K562 (cell line): Measurements from ENCODE around the gene PGPEP1. TPM values are rescaled to one million over a fixed set of nuclear protein-coding genes. Genes with fewer than 3 reads are reported as not detected.

Source experiments
- ARID3B ChIP-seq: fragments of 250-450 bp; sonication (Bioruptor Pico); IDR thresholded peaks from 2 replicates; pipeline ENCODE4 v1.4.0; 2020; ENCODE audit warnings: borderline replicate concordance
- BRF2 ChIP-seq: IDR thresholded peaks from 3 replicates; pipeline ENCODE4 v1.6.1; 2011; ENCODE audit warnings: borderline replicate concordance, mild to moderate bottlenecking; ENCODE audit not compliant: insufficient read length, insufficient read depth
- DLX4 ChIP-seq: fragments of 250-450 bp; sonication (Bioruptor Pico); IDR thresholded peaks from 2 replicates; pipeline ENCODE4 v1.6.1; 2021; ENCODE audit warnings: mild to moderate bottlenecking
- ESRRA ChIP-seq: fragments of 450-650 bp; IDR thresholded peaks from 2 replicates; pipeline ENCODE4 v1.6.1; 2014; ENCODE audit warnings: low read depth, mild to moderate bottlenecking, moderate library complexity, borderline replicate concordance
- FOXP1 ChIP-seq: sonication (generic); formaldehyde crosslinking; IDR thresholded peaks from 2 replicates; pipeline ENCODE4 v1.8.0; 2022; ENCODE audit warnings: mild to moderate bottlenecking, missing genetic modification reagents
- GABPB1 ChIP-seq: sonication (generic); formaldehyde crosslinking; IDR thresholded peaks from 2 replicates; pipeline ENCODE4 v1.8.0; 2022; ENCODE audit warnings: mild to moderate bottlenecking, missing genetic modification reagents
- GTF2F1 ChIP-seq: IDR thresholded peaks from 2 replicates; pipeline ENCODE4 v1.6.1; 2011; ENCODE audit warnings: low read depth, low read length, improper control_type of control experiment
- HNRNPL ChIP-seq: fragments of 200-400 bp; formaldehyde crosslinking; IDR thresholded peaks from 2 replicates; pipeline ENCODE4 v1.6.1; 2017; ENCODE audit warnings: low read depth, mild to moderate bottlenecking, low read length
- KAT8 ChIP-seq: fragments of 450-650 bp; IDR thresholded peaks from 2 replicates; pipeline ENCODE4 v1.6.1; 2016; ENCODE audit warnings: low read depth, mild to moderate bottlenecking
- L3MBTL2 ChIP-seq: fragments of 450-650 bp; IDR thresholded peaks from 2 replicates; pipeline ENCODE4 v1.6.1; 2016; ENCODE audit warnings: mild to moderate bottlenecking, moderate library complexity
- NFATC3 ChIP-seq: fragments of 450-650 bp; IDR thresholded peaks from 2 replicates; pipeline ENCODE4 v1.6.1; 2017; ENCODE audit warnings: mild to moderate bottlenecking
- NR0B1 ChIP-seq: fragments of 450-650 bp; IDR thresholded peaks from one replicate; pipeline ENCODE4 v1.6.1; 2018; ENCODE audit warnings: mild to moderate bottlenecking, moderate library complexity; ENCODE audit not compliant: partially characterized antibody
- POLR2B ChIP-seq: fragments of 450-650 bp; IDR thresholded peaks from 2 replicates; pipeline ENCODE4 v1.6.1; 2018; ENCODE audit warnings: low read depth; ENCODE audit not compliant: partially characterized antibody
- RBBP5 ChIP-seq: fragments of 200-600 bp; sonication (generic); IDR thresholded peaks from 2 replicates; pipeline ENCODE4 v1.6.1; 2012; ENCODE audit warnings: borderline replicate concordance, mild to moderate bottlenecking, low read length, control low read depth, inconsistent platforms; ENCODE audit not compliant: insufficient read depth, poor library complexity, severe bottlenecking
- SLC30A9 ChIP-seq: fragments of 250-450 bp; sonication (Bioruptor Pico); IDR thresholded peaks from 2 replicates; pipeline ENCODE4 v1.8.0; 2022; ENCODE audit warnings: mild to moderate bottlenecking, moderate library complexity
- THAP12 ChIP-seq: fragments of 250-450 bp; sonication (Bioruptor Pico); IDR thresholded peaks from 2 replicates; pipeline ENCODE4 v1.9.0; 2021; ENCODE audit warnings: mild to moderate bottlenecking, inconsistent platforms
- THAP7 ChIP-seq: fragments of 250-450 bp; sonication (Bioruptor Pico); IDR thresholded peaks from 2 replicates; pipeline ENCODE4 v1.5.0; 2021
- ZNF347 ChIP-seq: fragments of 450-650 bp; formaldehyde crosslinking; IDR thresholded peaks from 2 replicates; pipeline ENCODE4 v1.4.0; 2020; ENCODE audit warnings: low read depth, mild to moderate bottlenecking, moderate library complexity
- ZNF436 ChIP-seq: fragments of 250-450, 450-650 bp; sonication (Bioruptor Pico); formaldehyde crosslinking; IDR thresholded peaks from 2 replicates; pipeline ENCODE4 v1.7.0; 2020; ENCODE audit warnings: mild to moderate bottlenecking
- ZSCAN32 ChIP-seq: fragments of 450-650 bp; formaldehyde crosslinking; IDR thresholded peaks from 2 replicates; pipeline ENCODE4 v1.4.0; 2020; ENCODE audit warnings: mild to moderate bottlenecking, moderate library complexity
- polyA plus RNA-seq, 8 experiments: library from polyadenylated mRNA; depleted of rRNA in 4 of 8; stranded (reverse) in 5 of 8; unstranded in 3 of 8; fragments of >200 nt; fragmentation: Nextera tagmentation in 2 of 8; fragmentation: Illumina TruSeq in 1 of 8; extraction: Ambion mirVana in 2 of 8; extraction: Trizol in 1 of 8; gene quantifications; 2 replicates each; pipeline versions ENCODE4 v1.2.1 to v1.2.3, GENCODE V29; 2011 to 2014; ENCODE audit warnings: inconsistent platforms in 1 of 8, missing spikeins in 1 of 8
- total RNA-seq, 7 experiments: library from RNA; depleted of rRNA in 6 of 7; stranded (reverse); fragments of >200 nt in 6 of 7; fragmentation: Illumina TruSeq in 2 of 7; extraction: Trizol in 2 of 7; gene quantifications; 2 replicates each; pipeline versions ENCODE4 v1.2.1 to v1.2.3, GENCODE V29; 2011 to 2021; ENCODE audit warnings: low replicate concordance in 1 of 7

Gene PGPEP1
- total and polyA plus RNA-seq, 9 of the 15 experiments (the other 6 are each of a cell fraction or from before 2014, with no cell fraction given) = 10.0 to 69.6 (median 33.5) TPM

- TF ChIP-seq THAP12 (CRISPR knock-in tag) (no peak), ZNF436 (CRISPR knock-in tag) (peak; percentile 67), GTF2F1 (no peak), BRF2 (no peak), RBBP5 (no peak), FOXP1 (no peak), DLX4 (CRISPR knock-in tag) (0 out of 2 replicates have a peak, but pooled peaks have one; percentile 57), ARID3B (CRISPR knock-in tag) (no peak), GABPB1 (CRISPR knock-in tag) (no peak), NFATC3 (peak; percentile 16; the same call in 1 of the 2 replicates), L3MBTL2 (0 out of 2 replicates have a peak, but pooled peaks have one; percentile 10), SLC30A9 (CRISPR knock-in tag) (no peak), KAT8 (no peak), NR0B1 (no peak), ZNF347 (CRISPR knock-in tag) (no peak), POLR2B (peak; percentile 86), THAP7 (CRISPR knock-in tag) (peak; percentile 58; the same call in 1 of the 2 replicates), ESRRA (peak; percentile 16; the same call in 1 of the 2 replicates), ZSCAN32 (CRISPR knock-in tag) (peak; percentile 61; the same call in 1 of the 2 replicates), HNRNPL (no peak)
Observed at GRCh38 chr19:18390065-18390907, 49.9 kb downstream of the PGPEP1 start (continued).
